ENCODE results near the gene CNNM2. TPM values are rescaled to one million over a fixed set of nuclear protein-coding genes. Genes with fewer than 3 reads are reported as not detected.

CNNM2 gene
- total and polyA plus RNA-seq, 11 donors = 1.3 to 6.3 (median 3.4) TPM

DNA sequence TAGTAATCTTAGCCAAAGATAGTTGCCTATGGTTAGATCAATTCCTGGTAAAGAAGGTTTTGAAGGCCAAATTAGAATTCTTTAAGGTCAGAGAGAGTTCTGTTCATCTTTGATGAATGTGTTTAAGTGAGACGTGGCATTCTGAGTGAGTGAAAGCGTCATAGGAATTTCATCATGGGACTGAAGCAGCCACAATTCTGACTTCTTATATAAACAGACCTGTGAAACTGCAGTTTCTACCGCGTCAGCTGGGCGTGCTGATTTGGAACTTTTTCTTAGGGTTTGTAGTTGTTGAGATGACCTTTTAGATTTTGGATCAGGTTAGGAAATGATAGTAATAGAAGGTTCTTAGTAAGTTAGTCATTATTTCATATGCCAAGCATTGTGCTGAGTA is 103.8 kb downstream of the CNNM2 start:
- Histone ChIP-seq H3K27ac (no peak overlapping the region), H3K27me3 (no peaks in the 10 kb centered on the region), H3K36me3 (no peaks in the 10 kb centered on the region), H3K4me1 (no peaks in the 10 kb centered on the region), H3K4me3 (no peak overlapping the region), H3K9me3 (no peaks in the 10 kb centered on the region)
- DNase-seq (no peak), ATAC-seq (no peak)
- 71 to 86% (median 82%) methylated on average over 5 of the region's 5 CpGs for WGBS, 4 donors
- no peak for TF ChIP-seq CTCF (IDR thresholded peaks at IDR 0.05)
- TF ChIP-seq POLR2A (IDR thresholded peaks at IDR 0.05) = no peak
- intact Hi-C loops (cut with DNase I) = no loop called here

DNA sequence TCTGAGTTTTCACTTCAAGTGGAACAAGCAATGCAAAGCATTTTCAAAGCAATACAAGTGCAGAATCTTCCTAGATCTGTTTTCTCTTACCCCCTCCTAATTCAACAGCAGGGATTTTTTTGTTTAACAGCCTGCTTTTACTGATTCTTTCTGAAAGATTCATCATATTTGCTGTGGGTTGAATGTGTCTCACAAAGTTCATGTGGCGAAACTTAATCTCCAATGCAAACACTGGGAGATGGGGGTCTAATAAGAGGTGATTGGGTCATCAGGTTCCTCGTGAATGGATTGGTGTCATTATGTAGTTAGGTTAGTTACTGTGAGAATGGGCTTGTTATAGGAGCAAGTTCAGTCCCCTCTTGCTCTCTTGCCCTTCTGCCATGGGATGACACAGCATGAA is 107.6 kb downstream of the CNNM2 start:
- Histone ChIP-seq H3K27me3 (no peaks in the 10 kb centered on the region), H3K4me1 (no peaks in the 10 kb centered on the region), H3K9me3 (no peaks in the 10 kb centered on the region), H3K36me3 (no peaks in the 10 kb centered on the region), H3K4me3 (no peak overlapping the region), H3K27ac (no peak overlapping the region)
- DNase-seq (no peak), ATAC-seq (no peak)
- TF ChIP-seq POLR2A (IDR thresholded peaks at IDR 0.05) = no peak
- TF ChIP-seq CTCF (IDR thresholded peaks at IDR 0.05) = no peak
- intact Hi-C loops (cut with DNase I) = no loop called here
- 90 to 96% (median 93%) methylated on average over 2 of the region's 2 CpGs for WGBS, 4 donors

DNA sequence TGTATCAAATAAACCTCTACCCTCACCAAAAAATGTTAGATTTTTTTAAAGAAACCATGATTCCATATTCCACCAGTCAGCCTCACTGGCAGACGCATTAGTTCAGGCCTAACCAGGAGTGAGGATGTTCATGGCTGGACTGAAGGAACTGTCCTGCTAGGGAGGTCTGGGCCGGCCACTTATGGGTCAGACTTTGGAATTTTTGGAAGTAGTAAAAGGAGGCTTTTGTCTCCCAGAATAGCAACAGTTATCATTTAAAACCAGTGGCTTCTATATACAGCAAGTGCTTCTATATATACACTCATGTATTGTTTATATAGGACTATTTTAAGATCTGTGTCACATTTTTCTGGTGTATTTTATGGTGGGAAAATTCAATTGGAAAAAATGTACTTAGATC is 120.5 kb downstream of the CNNM2 start:
- intact Hi-C loops (cut with DNase I) = no loop called here
- H3K36me3 ChIP-seq = no peaks in the 10 kb centered on the region
- no peaks in the 10 kb centered on the region for H3K9me3 ChIP-seq
- WGBS, 4 donors = 63 to 88% (median 67%) methylated on average over 2 of the region's 2 CpGs
- peaks cover 0 to 23% (median 4%) of the 10 kb centered on the region in 12 donors for H3K4me1 ChIP-seq
- no peak overlapping the region for H3K4me3 ChIP-seq
- DNase-seq (no peak), ATAC-seq (peak in 1 of 4 donors; percentile 45)
- TF ChIP-seq POLR2A (IDR thresholded peaks at IDR 0.05) (no peak), CTCF (IDR thresholded peaks at IDR 0.05) (no peak)
- no peaks in the 10 kb centered on the region for H3K27me3 ChIP-seq
- H3K27ac ChIP-seq = peak overlapping the region in 1 of 12 donors; percentile 13

GRCh38 chr10:103040418-103040817 is 122.3 kb downstream of the CNNM2 start:
- TF ChIP-seq CTCF (IDR thresholded peaks at IDR 0.05) (no peak), POLR2A (IDR thresholded peaks at IDR 0.05) (no peak)
- intact Hi-C loops (cut with DNase I) = no loop called here
- ATAC-seq = no peak

More at GRCh38 chr10:103040418-103040817, 122.3 kb downstream of the CNNM2 start:
- DNase-seq = no peak
- peaks cover 0 to 37% (median 7%) of the 10 kb centered on the region in 12 donors for H3K4me1 ChIP-seq
- no peaks in the 10 kb centered on the region for H3K36me3 ChIP-seq
- no peak overlapping the region for H3K27ac ChIP-seq
- 79 to 86% (median 85%) methylated on average over 4 of the region's 4 CpGs for WGBS, 4 donors
- H3K4me3 ChIP-seq = no peak overlapping the region
- H3K9me3 ChIP-seq = no peaks in the 10 kb centered on the region
- no peaks in the 10 kb centered on the region for H3K27me3 ChIP-seq

Measured in heart left ventricle (tissue), 16 donors.